Measurements from ENCODE around the gene CWF19L1. TPM values are rescaled to one million over a fixed set of nuclear protein-coding genes. Genes with fewer than 3 reads are reported as not detected.

The CWF19L1 gene
- total and polyA plus RNA-seq, 2 of the 13 experiments (the other 11 are each of a cell fraction or from before 2014, with no cell fraction given): 13.6 to 42.1 TPM

DNA sequence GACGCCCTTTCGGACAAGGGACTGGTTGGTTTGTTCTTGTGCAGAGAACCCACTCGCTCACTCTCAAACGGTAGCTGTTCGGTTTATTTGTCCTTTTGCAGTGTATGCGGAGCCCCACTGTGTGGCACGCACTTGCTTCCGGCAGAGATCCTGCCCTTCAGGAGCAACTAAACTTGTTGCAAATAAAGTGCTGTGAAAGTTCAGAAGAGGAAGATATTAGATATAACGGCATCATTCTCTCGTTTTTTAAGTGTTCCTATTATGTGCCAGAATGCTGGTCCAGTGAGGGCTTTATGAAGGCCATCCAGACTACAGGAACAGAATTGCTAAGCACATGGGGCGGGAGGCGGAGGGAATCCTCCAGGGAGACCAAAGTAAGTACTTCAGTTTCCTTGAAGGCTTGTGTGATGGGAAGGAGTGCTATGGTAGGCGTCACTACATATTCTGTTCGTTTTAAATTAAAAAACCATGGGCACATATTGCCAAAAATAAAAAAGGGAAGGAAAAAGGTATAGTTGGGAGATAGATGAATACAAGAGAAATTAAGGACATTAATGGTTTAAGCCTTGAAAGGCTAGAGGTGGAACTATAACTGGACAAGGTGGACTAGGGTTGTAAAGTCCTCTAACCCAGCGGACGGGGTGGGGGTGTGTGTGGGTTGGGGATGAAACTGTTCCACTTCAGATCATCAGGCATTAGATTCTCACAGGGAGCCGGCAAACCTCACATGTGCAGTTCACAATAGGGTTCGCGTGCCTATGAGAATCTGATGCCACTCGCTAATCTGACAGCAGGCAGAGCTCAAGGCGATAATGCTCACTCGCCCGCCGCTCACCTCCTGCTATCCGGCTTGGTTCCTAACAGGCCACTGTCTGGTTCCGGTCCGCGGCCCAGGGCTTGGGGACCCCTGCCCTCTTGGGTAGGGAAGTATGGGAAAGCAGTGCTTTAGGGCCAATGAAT is 80.9 kb downstream of the CWF19L1 start (continued):
- TF ChIP-seq, protein P1, sequence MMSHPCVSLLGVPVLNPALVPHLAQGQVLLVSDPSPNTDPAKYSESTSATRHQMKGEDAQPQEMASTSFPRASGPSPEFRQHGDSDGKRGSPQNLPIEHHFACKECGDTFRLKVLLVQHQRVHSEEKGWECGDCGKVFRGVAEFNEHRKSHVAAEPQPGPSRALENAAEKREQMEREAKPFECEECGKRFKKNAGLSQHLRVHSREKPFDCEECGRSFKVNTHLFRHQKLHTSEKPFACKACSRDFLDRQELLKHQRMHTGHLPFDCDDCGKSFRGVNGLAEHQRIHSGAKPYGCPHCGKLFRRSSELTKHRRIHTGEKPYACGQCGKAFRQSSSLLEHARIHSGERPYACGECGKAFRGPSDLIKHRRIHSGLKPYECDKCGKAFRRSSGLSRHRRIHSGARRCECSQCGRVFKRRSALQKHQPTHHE (CRISPR knock-in tag; IDR thresholded peaks at IDR 0.05; ENCODE audit: borderline replicate concordance): no peak
- TF ChIP-seq ZNF468 (CRISPR knock-in tag; IDR thresholded peaks at IDR 0.05) (no peak), MXI1 (IDR thresholded peaks at IDR 0.05; ENCODE audit: borderline replicate concordance, low read depth, low read length) (no peak), CCAR2 (optimal IDR thresholded peaks at IDR 0.05; ENCODE audit: low read depth, low read length) (no peak), DNMT3B (CRISPR knock-in tag; conservative IDR thresholded peaks at IDR 0.05) (no peak), ZNF564 (CRISPR knock-in tag; IDR thresholded peaks at IDR 0.05) (no peak), KAT8 (CRISPR knock-in tag; IDR thresholded peaks at IDR 0.05) (peak; percentile 40; the same call in 1 of the 2 replicates), ZFX (CRISPR knock-in tag; IDR thresholded peaks at IDR 0.05; ENCODE audit: low read depth) (0 out of 2 replicates have a peak, but pooled peaks have one; percentile 14), ZNF792 (CRISPR knock-in tag; IDR thresholded peaks at IDR 0.05) (no peak), ZNF354B (CRISPR knock-in tag; IDR thresholded peaks at IDR 0.05) (no peak), ZNF207 (IDR thresholded peaks at IDR 0.05; ENCODE audit: borderline replicate concordance) (no peak), ZFP41 (CRISPR knock-in tag; IDR thresholded peaks at IDR 0.05; ENCODE audit: borderline replicate concordance) (no peak), ZNF251 (CRISPR knock-in tag; IDR thresholded peaks at IDR 0.05) (no peak), ZNF788 (CRISPR knock-in tag; IDR thresholded peaks at IDR 0.05; ENCODE audit: borderline replicate concordance) (no peak), KMT2A (CRISPR knock-in tag; IDR thresholded peaks at IDR 0.05) (no peak; the same call in 1 of the 2 replicates), SRSF4 (IDR thresholded peaks at IDR 0.05; ENCODE audit: low read depth, low read length, poor library complexity, severe bottlenecking) (no peak), WIZ (CRISPR knock-in tag; IDR thresholded peaks at IDR 0.05) (no peak), TSC22D2 (CRISPR knock-in tag; IDR thresholded peaks at IDR 0.05; ENCODE audit: borderline replicate concordance) (no peak)
- TF ChIP-seq, protein P2, sequence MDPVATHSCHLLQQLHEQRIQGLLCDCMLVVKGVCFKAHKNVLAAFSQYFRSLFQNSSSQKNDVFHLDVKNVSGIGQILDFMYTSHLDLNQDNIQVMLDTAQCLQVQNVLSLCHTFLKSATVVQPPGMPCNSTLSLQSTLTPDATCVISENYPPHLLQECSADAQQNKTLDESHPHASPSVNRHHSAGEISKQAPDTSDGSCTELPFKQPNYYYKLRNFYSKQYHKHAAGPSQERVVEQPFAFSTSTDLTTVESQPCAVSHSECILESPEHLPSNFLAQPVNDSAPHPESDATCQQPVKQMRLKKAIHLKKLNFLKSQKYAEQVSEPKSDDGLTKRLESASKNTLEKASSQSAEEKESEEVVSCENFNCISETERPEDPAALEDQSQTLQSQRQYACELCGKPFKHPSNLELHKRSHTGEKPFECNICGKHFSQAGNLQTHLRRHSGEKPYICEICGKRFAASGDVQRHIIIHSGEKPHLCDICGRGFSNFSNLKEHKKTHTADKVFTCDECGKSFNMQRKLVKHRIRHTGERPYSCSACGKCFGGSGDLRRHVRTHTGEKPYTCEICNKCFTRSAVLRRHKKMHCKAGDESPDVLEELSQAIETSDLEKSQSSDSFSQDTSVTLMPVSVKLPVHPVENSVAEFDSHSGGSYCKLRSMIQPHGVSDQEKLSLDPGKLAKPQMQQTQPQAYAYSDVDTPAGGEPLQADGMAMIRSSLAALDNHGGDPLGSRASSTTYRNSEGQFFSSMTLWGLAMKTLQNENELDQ (CRISPR knock-in tag; IDR thresholded peaks at IDR 0.05; ENCODE audit: borderline replicate concordance): no peak
- TF ChIP-seq, protein P3, sequence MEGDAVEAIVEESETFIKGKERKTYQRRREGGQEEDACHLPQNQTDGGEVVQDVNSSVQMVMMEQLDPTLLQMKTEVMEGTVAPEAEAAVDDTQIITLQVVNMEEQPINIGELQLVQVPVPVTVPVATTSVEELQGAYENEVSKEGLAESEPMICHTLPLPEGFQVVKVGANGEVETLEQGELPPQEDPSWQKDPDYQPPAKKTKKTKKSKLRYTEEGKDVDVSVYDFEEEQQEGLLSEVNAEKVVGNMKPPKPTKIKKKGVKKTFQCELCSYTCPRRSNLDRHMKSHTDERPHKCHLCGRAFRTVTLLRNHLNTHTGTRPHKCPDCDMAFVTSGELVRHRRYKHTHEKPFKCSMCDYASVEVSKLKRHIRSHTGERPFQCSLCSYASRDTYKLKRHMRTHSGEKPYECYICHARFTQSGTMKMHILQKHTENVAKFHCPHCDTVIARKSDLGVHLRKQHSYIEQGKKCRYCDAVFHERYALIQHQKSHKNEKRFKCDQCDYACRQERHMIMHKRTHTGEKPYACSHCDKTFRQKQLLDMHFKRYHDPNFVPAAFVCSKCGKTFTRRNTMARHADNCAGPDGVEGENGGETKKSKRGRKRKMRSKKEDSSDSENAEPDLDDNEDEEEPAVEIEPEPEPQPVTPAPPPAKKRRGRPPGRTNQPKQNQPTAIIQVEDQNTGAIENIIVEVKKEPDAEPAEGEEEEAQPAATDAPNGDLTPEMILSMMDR (CRISPR knock-in tag; IDR thresholded peaks at IDR 0.05): no peak
- TF ChIP-seq, protein P4, sequence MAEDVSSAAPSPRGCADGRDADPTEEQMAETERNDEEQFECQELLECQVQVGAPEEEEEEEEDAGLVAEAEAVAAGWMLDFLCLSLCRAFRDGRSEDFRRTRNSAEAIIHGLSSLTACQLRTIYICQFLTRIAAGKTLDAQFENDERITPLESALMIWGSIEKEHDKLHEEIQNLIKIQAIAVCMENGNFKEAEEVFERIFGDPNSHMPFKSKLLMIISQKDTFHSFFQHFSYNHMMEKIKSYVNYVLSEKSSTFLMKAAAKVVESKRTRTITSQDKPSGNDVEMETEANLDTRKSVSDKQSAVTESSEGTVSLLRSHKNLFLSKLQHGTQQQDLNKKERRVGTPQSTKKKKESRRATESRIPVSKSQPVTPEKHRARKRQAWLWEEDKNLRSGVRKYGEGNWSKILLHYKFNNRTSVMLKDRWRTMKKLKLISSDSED (CRISPR knock-in tag; IDR thresholded peaks at IDR 0.05): no peak
- TF ChIP-seq, protein P5, sequence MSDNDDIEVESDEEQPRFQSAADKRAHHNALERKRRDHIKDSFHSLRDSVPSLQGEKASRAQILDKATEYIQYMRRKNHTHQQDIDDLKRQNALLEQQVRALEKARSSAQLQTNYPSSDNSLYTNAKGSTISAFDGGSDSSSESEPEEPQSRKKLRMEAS (IDR thresholded peaks at IDR 0.05): no peak; the same call in 1 of the 2 replicates

All from HepG2 (cell line).